IMR-90 (cell line): ENCODE data around the gene TM9SF4. TPM values are rescaled to one million over a fixed set of nuclear protein-coding genes. Genes with fewer than 3 reads are reported as not detected.

Experiments used
- ATAC-seq: fragments of 200-7000 bp; cut with Tn5 transposase; 2 replicates; pipeline ENCODE4 v1.9.1; 2020; ENCODE audit warnings: low read depth, mild to moderate bottlenecking, moderate library complexity
- BruUV-seq: library from RNA; stranded (reverse); fragments of 400-500 nt; replicated peaks from 2 replicates; lab custom pipeline; 2021; lab: Mats Ljungman, UMichigan
- CTCF ChIA-PET: fragments of 300-600 bp; formaldehyde crosslinking; extraction: SDS; loops from one replicate; lab custom pipeline; 2021; ENCODE audit warnings: antibody characterized with exemption; lab: Yijun Ruan, JAX
- POLR2A ChIA-PET: fragments of 300-600 bp; sonication (Branson Sonifier 250); formaldehyde crosslinking; loops from one replicate; lab custom pipeline; 2022; ENCODE audit warnings: antibody characterized with exemption; ENCODE audit not compliant: unreplicated experiment; lab: Charles Lee
- DNase-seq: peaks from one replicate; pipeline ENCODE4 v3.0.0; 2013
- H2AFZ ChIP-seq: replicated peaks from 2 replicates; pipeline ENCODE3; 2013; ENCODE audit warnings: low read length, mild to moderate bottlenecking; ENCODE audit not compliant: poor library complexity
- H2AK5ac ChIP-seq: 2 replicates; pipeline ENCODE4 v1.6.1; 2013; ENCODE audit warnings: low read depth, low read length, inconsistent platforms
- H2AK9ac ChIP-seq: replicated peaks from 2 replicates; pipeline ENCODE3; 2013; ENCODE audit warnings: mild to moderate bottlenecking, low read depth, low read length, moderate library complexity; ENCODE audit not compliant: poor library complexity
- H2BK120ac ChIP-seq: 2 replicates; pipeline ENCODE4 v1.6.1; 2013; ENCODE audit warnings: low read depth, low read length, inconsistent platforms
- H2BK15ac ChIP-seq: 3 replicates; pipeline ENCODE4 v1.6.1; 2013; ENCODE audit warnings: low read depth, low read length, inconsistent platforms
- H2BK20ac ChIP-seq: 2 replicates; pipeline ENCODE4 v1.6.1; 2013; ENCODE audit warnings: low read depth, mild to moderate bottlenecking, inconsistent platforms, low read length, moderate library complexity
- H2BK5ac ChIP-seq: 2 replicates; pipeline ENCODE4 v1.6.1; 2013; ENCODE audit warnings: mild to moderate bottlenecking, low read depth, low read length, inconsistent platforms; ENCODE audit not compliant: poor library complexity, severe bottlenecking
- H3K14ac ChIP-seq: replicated peaks from 2 replicates; pipeline ENCODE4 v1.6.1; 2013; ENCODE audit warnings: low read depth, low read length, inconsistent platforms
- H3K18ac ChIP-seq: 2 replicates; pipeline ENCODE4 v1.6.1; 2013; ENCODE audit warnings: low read depth, low read length, control low read depth
- H3K23ac ChIP-seq: 2 replicates; pipeline ENCODE4 v1.6.1; 2013; ENCODE audit warnings: low read depth, low read length, inconsistent platforms
- H3K27ac ChIP-seq: 2 replicates; pipeline ENCODE4 v1.5.1; 2013; ENCODE audit warnings: mild to moderate bottlenecking, control low read depth, low read length; ENCODE audit not compliant: insufficient read depth
- H3K27me3 ChIP-seq: 2 replicates; pipeline ENCODE4 v1.6.1; 2013; ENCODE audit warnings: low read length; ENCODE audit not compliant: control insufficient read depth, insufficient read depth
- H3K36me3 ChIP-seq: 2 replicates; pipeline ENCODE4 v1.6.1; 2013; ENCODE audit warnings: low read length, mixed read lengths; ENCODE audit not compliant: control insufficient read depth, insufficient read depth
- H3K4ac ChIP-seq: 2 replicates; pipeline ENCODE4 v1.6.1; 2013; ENCODE audit warnings: low read depth, low read length, inconsistent platforms
- H3K4me1 ChIP-seq: 2 replicates; pipeline ENCODE4 v1.6.1; 2013; ENCODE audit warnings: low read length, mixed read lengths; ENCODE audit not compliant: control insufficient read depth, insufficient read depth
- H3K4me2 ChIP-seq: 2 replicates; pipeline ENCODE4 v1.6.1; 2013; ENCODE audit warnings: low read depth, mild to moderate bottlenecking, control low read depth, low read length, moderate library complexity
- H3K4me3 ChIP-seq: 2 replicates; pipeline ENCODE4 v1.5.1; 2013; ENCODE audit warnings: low read depth, mild to moderate bottlenecking, control low read depth, low read length, moderate library complexity; ENCODE audit not compliant: insufficient read depth
- H3K56ac ChIP-seq: 2 replicates; pipeline ENCODE4 v1.6.1; 2013; ENCODE audit warnings: low read length, inconsistent platforms; ENCODE audit not compliant: insufficient read depth; ENCODE audit errors: extremely low read depth
- H3K79me1 ChIP-seq, 2 experiments: 2 replicates each; pipeline ENCODE4 v1.6.1; 2013; ENCODE audit warnings: low read length in 2 of 2, inconsistent platforms in 1 of 2, low read depth in 1 of 2
- H3K9ac ChIP-seq: 2 replicates; pipeline ENCODE4 v1.6.1; 2013; ENCODE audit warnings: low read depth, low read length, control low read depth
- H3K9me1 ChIP-seq: 2 replicates; pipeline ENCODE4 v1.6.1; 2013; ENCODE audit warnings: low read length, inconsistent platforms; ENCODE audit not compliant: insufficient read depth
- H3K9me3 ChIP-seq: 2 replicates; pipeline ENCODE4 v1.6.1; 2013; ENCODE audit warnings: low read length; ENCODE audit not compliant: control insufficient read depth, insufficient read depth
- H4K20me1 ChIP-seq: 2 replicates; pipeline ENCODE4 v1.6.1; 2013; ENCODE audit warnings: low read length, inconsistent platforms; ENCODE audit not compliant: insufficient read depth
- H4K5ac ChIP-seq: 2 replicates; pipeline ENCODE4 v1.6.1; 2013; ENCODE audit warnings: mild to moderate bottlenecking, low read depth, low read length, control low read depth
- H4K8ac ChIP-seq, 2 experiments: 2 replicates each; pipeline ENCODE4 v1.6.1; 2013; ENCODE audit warnings: low read depth in 2 of 2, low read length in 2 of 2, control low read depth in 1 of 2, inconsistent platforms in 1 of 2
- H4K91ac ChIP-seq: 2 replicates; pipeline ENCODE4 v1.6.1; 2013; ENCODE audit warnings: low read depth, low read length, inconsistent platforms; ENCODE audit not compliant: insufficient read depth
- CEBPB ChIP-seq: IDR thresholded peaks from 2 replicates; pipeline ENCODE4 v1.6.1; 2012; ENCODE audit warnings: low read depth, low read length, improper control_type of control experiment
- FOS ChIP-seq: fragments of 150-350 bp; IDR thresholded peaks from 2 replicates; pipeline ENCODE4 v1.6.1; 2016; ENCODE audit warnings: low read depth, low read length
- RFX5 ChIP-seq: IDR thresholded peaks from 2 replicates; pipeline ENCODE4 v1.8.0; 2012; ENCODE audit warnings: low read depth, mild to moderate bottlenecking, low read length, moderate library complexity
- SMC3 ChIP-seq: fragments of 150-350 bp; IDR thresholded peaks from 2 replicates; pipeline ENCODE4 v1.6.1; 2016; ENCODE audit warnings: low read depth, mild to moderate bottlenecking, antibody characterized with exemption, low read length, moderate library complexity
- WGBS, 2 experiments: methylation state at CpG; one replicate each; pipeline versions ENCODE4 v1.1.5 to v1.1.7; 2013; ENCODE audit warnings: missing lambda C conversion rate in 2 of 2; ENCODE audit not compliant: insufficient read length in 1 of 2; ENCODE audit errors: extremely low coverage in 2 of 2; 5-methylcytosine and 5-hydroxymethylcytosine counted together
- dilution Hi-C: fragments of 300-500 bp; cut with HindIII; formaldehyde crosslinking; loops from one replicate; pipeline ENCODE4 v1.14.3; 2018; ENCODE audit warnings: low sequenced_read_pairs; ENCODE audit not compliant: unreplicated experiment
- in situ Hi-C: fragments of 300-500 bp; cut with MboI; formaldehyde crosslinking; loops from 3 replicates; pipeline ENCODE4 v1.14.3; 2019; ENCODE audit warnings: low sequenced_read_pairs, inconsistent platforms, mixed read lengths
- intact Hi-C: fragments of 100-400 bp; cut with micrococcal nuclease; formaldehyde crosslinking; loops from 2 replicates; pipeline ENCODE4 v1.10.0; 2022
- polyA plus RNA-seq, 3 experiments: library from polyadenylated mRNA; depleted of rRNA; stranded (reverse); fragments of >200 nt; gene quantifications; 2 replicates each; pipeline ENCODE4 v1.2.3, GENCODE V29; 2012; ENCODE audit warnings: low replicate concordance in 1 of 3
- total RNA-seq: library from RNA; depleted of rRNA; stranded (reverse); fragments of >200 nt; gene quantifications from 2 replicates; pipeline ENCODE4 v1.2.3, GENCODE V29; 2012
- TF ChIP-seq, protein P1 (sequence below): fragments of 150-350 bp; IDR thresholded peaks from 2 replicates; pipeline ENCODE4 v1.6.1; 2016; ENCODE audit warnings: low read depth, mild to moderate bottlenecking, low read length, moderate library complexity, borderline replicate concordance

Gene TM9SF4
- total and polyA plus RNA-seq, 2 of the 4 experiments (the other 2 are of a cell fraction): 35.3 to 59.1 TPM

- CTCF ChIA-PET: interaction anchor here (2.3 kb wide), 1 partner anchor 14 kb away, joined by 9 read pairs; no protein-coding TSS in a partner anchor
- ATAC-seq (no peak), DNase-seq (no peak)
- Histone ChIP-seq H3K23ac (no peak overlapping the region), H2BK15ac (no peak overlapping the region), H3K18ac (no peak overlapping the region), H3K27me3 (no peaks in the 10 kb centered on the region), H3K4ac (no peak overlapping the region), H4K5ac (no peak overlapping the region), H2BK120ac (no peak overlapping the region), H2BK5ac (no peak overlapping the region), H2BK20ac (no peak overlapping the region), H4K8ac (no peak overlapping the region), H3K36me3 (peaks cover 22% of the 10 kb centered on the region), H3K4me1 (peaks cover 2% of the 10 kb centered on the region), H3K9me3 (no peaks in the 10 kb centered on the region), H3K9ac (no peak overlapping the region), H2AK9ac (no peak overlapping the region), H3K4me2 (no peak overlapping the region), H3K14ac (no peak overlapping the region), H2AFZ (no peak overlapping the region), H3K9me1 (peaks cover 28% of the 10 kb centered on the region), H2AK5ac (no peak overlapping the region), H4K91ac (no peak overlapping the region), H3K79me1 (peaks cover 42 to 79% of the 10 kb centered on the region in 2 experiments), H3K27ac (no peak overlapping the region), H3K4me3 (no peak overlapping the region), H3K56ac (no peak overlapping the region), H4K20me1 (peaks cover 72% of the 10 kb centered on the region)
- no TSS peak for BruUV-seq
- intact Hi-C loops (no loop called here), dilution Hi-C loops (no loop called here), in situ Hi-C loops (no loop called here)
- TF ChIP-seq FOS (no peak), RFX5 (no peak), SMC3 (no peak), CEBPB (no peak)
- TF ChIP-seq, protein P1, sequence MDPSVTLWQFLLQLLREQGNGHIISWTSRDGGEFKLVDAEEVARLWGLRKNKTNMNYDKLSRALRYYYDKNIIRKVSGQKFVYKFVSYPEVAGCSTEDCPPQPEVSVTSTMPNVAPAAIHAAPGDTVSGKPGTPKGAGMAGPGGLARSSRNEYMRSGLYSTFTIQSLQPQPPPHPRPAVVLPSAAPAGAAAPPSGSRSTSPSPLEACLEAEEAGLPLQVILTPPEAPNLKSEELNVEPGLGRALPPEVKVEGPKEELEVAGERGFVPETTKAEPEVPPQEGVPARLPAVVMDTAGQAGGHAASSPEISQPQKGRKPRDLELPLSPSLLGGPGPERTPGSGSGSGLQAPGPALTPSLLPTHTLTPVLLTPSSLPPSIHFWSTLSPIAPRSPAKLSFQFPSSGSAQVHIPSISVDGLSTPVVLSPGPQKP: no peak
- POLR2A ChIA-PET: no interaction called here
- no CpG with 5 or more reads among the region's 10 CpGs for WGBS, 2 experiments
These were observed 23.5 kb downstream of the TM9SF4 start for GRCh38 chr20:32132911-32133549.
